ENCODE measurements around the gene CCT3.
"Not testable (repeated sequence)": the region's sequence is repeated elsewhere in the genome, so short reads cannot be mapped to it uniquely, and the experiment has no call there.

Gene CCT3

GRCh38 chr1:156372265-156372586 is 34.1 kb upstream of the CCT3 start:
- no peaks in the 10 kb centered on the region for H3K36me3 ChIP-seq
- no peaks in the 10 kb centered on the region for H3K9me3 ChIP-seq
- no peak overlapping the region for H3K4me3 ChIP-seq (ENCODE audit: low read depth in 1 of 2, low read length in 1 of 2)
- no peak overlapping the region for H3K27ac ChIP-seq
- peaks cover 6 to 7% of the 10 kb centered on the region in 2 experiments for H3K4me1 ChIP-seq (ENCODE audit: control insufficient read depth in 1 of 2, insufficient read depth in 1 of 2, low read depth in 1 of 2, low read length in 1 of 2)
- no peak for TF ChIP-seq CTCF (IDR thresholded peaks at IDR 0.05)
- peaks cover 74% of the 10 kb centered on the region for H3K27me3 ChIP-seq

- Histone ChIP-seq H3K27ac (no peak overlapping the region), H3K27me3 (peaks cover 74% of the 10 kb centered on the region), H3K9me3 (no peaks in the 10 kb centered on the region), H3K4me3 (ENCODE audit: low read depth in 1 of 2, low read length in 1 of 2) (no peak overlapping the region), H3K4me1 (ENCODE audit: control insufficient read depth in 1 of 2, insufficient read depth in 1 of 2, low read depth in 1 of 2, low read length in 1 of 2) (peaks cover 6 to 7% of the 10 kb centered on the region in 2 experiments), H3K36me3 (no peaks in the 10 kb centered on the region)
- no peak for TF ChIP-seq CTCF (IDR thresholded peaks at IDR 0.05)
Measured at GRCh38 chr1:156371553-156372264, 33.6 kb upstream of the CCT3 start.

GRCh38 chr1:156369685-156370286 is 31.7 kb upstream of the CCT3 start:
- H3K27me3 ChIP-seq, result peaks cover 90% of the 10 kb centered on the region
- not testable (repeated sequence) for H3K27ac ChIP-seq; H3K4me1 ChIP-seq (ENCODE audit: control insufficient read depth in 1 of 2, insufficient read depth in 1 of 2, low read depth in 1 of 2, low read length in 1 of 2); H3K4me3 ChIP-seq (ENCODE audit: low read depth in 1 of 2, low read length in 1 of 2); H3K9me3 ChIP-seq; H3K36me3 ChIP-seq

- TF ChIP-seq CTCF (IDR thresholded peaks at IDR 0.05), result no peak
- no peaks in the 10 kb centered on the region for H3K9me3 ChIP-seq
- peaks cover 96% of the 10 kb centered on the region for H3K27me3 ChIP-seq
- no peak within 1 kb of the TSS for H3K27ac ChIP-seq
- peak within 1 kb of the TSS; percentile 12 to 20 for H3K4me3 ChIP-seq (ENCODE audit: low read depth in 1 of 2, low read length in 1 of 2)
- H3K36me3 ChIP-seq, result no peaks in the 10 kb centered on the region
- H3K4me1 ChIP-seq (ENCODE audit: control insufficient read depth in 1 of 2, insufficient read depth in 1 of 2, low read depth in 1 of 2, low read length in 1 of 2), result peaks cover 6 to 7% of the 10 kb centered on the region in 2 experiments
Measured at GRCh38 chr1:156368889-156369684, 31.0 kb upstream of the CCT3 start, which contains the start of gene RHBG. RHBG (plus strand) TSS chr1:156369211; CDS start chr1:156369250, 39 bp downstream.

GRCh38 chr1:156368157-156368658 is 30.1 kb upstream of the CCT3 start:
- Histone ChIP-seq H3K9me3 (no peaks in the 10 kb centered on the region), H3K36me3 (no peaks in the 10 kb centered on the region), H3K4me1 (ENCODE audit: control insufficient read depth in 1 of 2, insufficient read depth in 1 of 2, low read depth in 1 of 2, low read length in 1 of 2) (peaks cover 6 to 7% of the 10 kb centered on the region in 2 experiments), H3K27ac (no peak overlapping the region), H3K4me3 (ENCODE audit: low read depth in 1 of 2, low read length in 1 of 2) (no peak overlapping the region), H3K27me3 (peaks cover 91% of the 10 kb centered on the region)
- TF ChIP-seq CTCF (IDR thresholded peaks at IDR 0.05), result no peak
